GM21576 (cell line): ENCODE measurements around the gene PLCG2.
"Not testable (repeated sequence)": the region's sequence is repeated elsewhere in the genome, so short reads cannot be mapped to it uniquely, and the experiment has no call there.

Experiments
- ATAC-seq: cut with Tn5 transposase; IDR thresholded peaks from one replicate; pipeline ENCODE4 v1.9.1; 2021; ENCODE audit warnings: mild to moderate bottlenecking, moderate library complexity; ENCODE audit not compliant: unreplicated experiment

The PLCG2 gene

GRCh38 chr16:81778861-81779535 lies at the start of gene PLCG2:
Gene PLCG2 (plus strand): TSS chr16:81779291. CDS start chr16:81785990, 6,699 bp downstream.
- ATAC-seq, result peak; percentile 75

GRCh38 chr16:81729451-81729850 lies 49.6 kb upstream of the PLCG2 start:
- ATAC-seq, result no peak

GRCh38 chr16:81730090-81731051 lies 48.7 kb upstream of the PLCG2 start:
- peak; percentile 62 for ATAC-seq

GRCh38 chr16:81731649-81732048 lies 47.4 kb upstream of the PLCG2 start:
- ATAC-seq, result no peak

GRCh38 chr16:81732699-81733098 lies 46.4 kb upstream of the PLCG2 start:
- no peak for ATAC-seq

- ATAC-seq, result no peak
These were observed 45.8 kb upstream of the PLCG2 start for GRCh38 chr16:81733295-81733694.

GRCh38 chr16:81734632-81735434 lies 44.3 kb upstream of the PLCG2 start:
- no peak for ATAC-seq

GRCh38 chr16:81737885-81738536 lies 41.1 kb upstream of the PLCG2 start:
- peak; percentile 57 for ATAC-seq

- no peak for ATAC-seq
These were observed 40.2 kb upstream of the PLCG2 start for GRCh38 chr16:81738783-81739496.

- ATAC-seq, result no peak
These were observed 39.6 kb upstream of the PLCG2 start for GRCh38 chr16:81739503-81739902.

GRCh38 chr16:81740169-81740568 lies 38.9 kb upstream of the PLCG2 start:
- peak; percentile 59 for ATAC-seq

- ATAC-seq, result not testable (repeated sequence)
These were observed 37.7 kb upstream of the PLCG2 start for GRCh38 chr16:81741430-81741770.

- no peak for ATAC-seq
These were observed 34.7 kb upstream of the PLCG2 start for GRCh38 chr16:81744385-81744784.

- ATAC-seq, result no peak
These were observed 34.2 kb upstream of the PLCG2 start for GRCh38 chr16:81744911-81745310.

GRCh38 chr16:81745704-81746558 lies 33.2 kb upstream of the PLCG2 start:
- peak; percentile 69 for ATAC-seq

- no peak for ATAC-seq
These were observed 32.5 kb upstream of the PLCG2 start for GRCh38 chr16:81746566-81746965.

- ATAC-seq, result no peak
These were observed 30.5 kb upstream of the PLCG2 start for GRCh38 chr16:81748476-81749198.

- ATAC-seq, result peak; percentile 92
These were observed 26.7 kb upstream of the PLCG2 start for GRCh38 chr16:81752225-81752875.
